ENCODE results near the gene PGLYRP4.

PGLYRP4 gene

GRCh38 chr1:153363641-153364040, 15.0 kb upstream of the PGLYRP4 start:
- H3K36me3 ChIP-seq (ENCODE audit: control insufficient read depth in 2 of 2, insufficient read depth in 2 of 2, low read length in 2 of 2), result no peaks in the 10 kb centered on the region
- H3K4me3 ChIP-seq (ENCODE audit: low read length in 2 of 2), result no peak overlapping the region
- no peaks in the 10 kb centered on the region for H3K9me3 ChIP-seq (ENCODE audit: control insufficient read depth in 2 of 2, low read length in 2 of 2)
- no peaks in the 10 kb centered on the region for H3K4me1 ChIP-seq (ENCODE audit: control insufficient read depth, insufficient read depth, low read length)
- H3K27ac ChIP-seq (ENCODE audit: low read length), result no peak overlapping the region
- H3K27me3 ChIP-seq (ENCODE audit: control insufficient read depth in 1 of 2, insufficient read depth in 2 of 2, low read length in 2 of 2), result peaks cover 5 to 7% of the 10 kb centered on the region in 2 donors
- no peak overlapping the region for H3K9ac ChIP-seq (ENCODE audit: low read length in 2 of 2)

GRCh38 chr1:153362187-153362775, 13.6 kb upstream of the PGLYRP4 start:
- Histone ChIP-seq H3K4me1 (ENCODE audit: control insufficient read depth, insufficient read depth, low read length) (no peaks in the 10 kb centered on the region), H3K4me3 (ENCODE audit: low read length in 2 of 2) (no peak overlapping the region), H3K36me3 (ENCODE audit: control insufficient read depth in 2 of 2, insufficient read depth in 2 of 2, low read length in 2 of 2) (no peaks in the 10 kb centered on the region)

GRCh38 chr1:153361480-153362109, 13.0 kb upstream of the PGLYRP4 start:
- no peak overlapping the region for H3K27ac ChIP-seq (ENCODE audit: low read length)
- H3K9ac ChIP-seq (ENCODE audit: low read length in 2 of 2), result no peak overlapping the region
- H3K4me1 ChIP-seq (ENCODE audit: control insufficient read depth, insufficient read depth, low read length), result no peaks in the 10 kb centered on the region
- H3K4me3 ChIP-seq (ENCODE audit: low read length in 2 of 2), result no peak overlapping the region
- no peaks in the 10 kb centered on the region for H3K9me3 ChIP-seq (ENCODE audit: control insufficient read depth in 2 of 2, low read length in 2 of 2)
- peaks cover 4 to 7% of the 10 kb centered on the region in 2 donors for H3K27me3 ChIP-seq (ENCODE audit: control insufficient read depth in 1 of 2, insufficient read depth in 2 of 2, low read length in 2 of 2)
- no peaks in the 10 kb centered on the region for H3K36me3 ChIP-seq (ENCODE audit: control insufficient read depth in 2 of 2, insufficient read depth in 2 of 2, low read length in 2 of 2)

More at GRCh38 chr1:153362187-153362775, 13.6 kb upstream of the PGLYRP4 start:
- Histone ChIP-seq H3K27ac (ENCODE audit: low read length) (no peak overlapping the region), H3K27me3 (ENCODE audit: control insufficient read depth in 1 of 2, insufficient read depth in 2 of 2, low read length in 2 of 2) (peaks cover 4 to 7% of the 10 kb centered on the region in 2 donors), H3K9ac (ENCODE audit: low read length in 2 of 2) (no peak overlapping the region), H3K9me3 (ENCODE audit: control insufficient read depth in 2 of 2, low read length in 2 of 2) (no peaks in the 10 kb centered on the region)

- no peak overlapping the region for H3K9ac ChIP-seq (ENCODE audit: low read length in 2 of 2)
- H3K4me3 ChIP-seq (ENCODE audit: low read length in 2 of 2), result no peak overlapping the region
- no peak overlapping the region for H3K27ac ChIP-seq (ENCODE audit: low read length)
- no peaks in the 10 kb centered on the region for H3K4me1 ChIP-seq (ENCODE audit: control insufficient read depth, insufficient read depth, low read length)
- no peaks in the 10 kb centered on the region for H3K9me3 ChIP-seq (ENCODE audit: control insufficient read depth in 2 of 2, low read length in 2 of 2)
- H3K27me3 ChIP-seq (ENCODE audit: control insufficient read depth in 1 of 2, insufficient read depth in 2 of 2, low read length in 2 of 2), result peaks cover 4 to 7% of the 10 kb centered on the region in 2 donors
- H3K36me3 ChIP-seq (ENCODE audit: control insufficient read depth in 2 of 2, insufficient read depth in 2 of 2, low read length in 2 of 2), result no peaks in the 10 kb centered on the region
These were observed 12.2 kb upstream of the PGLYRP4 start for GRCh38 chr1:153360592-153361479.

- H3K27ac ChIP-seq (ENCODE audit: low read length), result no peak overlapping the region
- peaks cover 3 to 4% of the 10 kb centered on the region in 2 donors for H3K27me3 ChIP-seq (ENCODE audit: control insufficient read depth in 1 of 2, insufficient read depth in 2 of 2, low read length in 2 of 2)
- no peaks in the 10 kb centered on the region for H3K9me3 ChIP-seq (ENCODE audit: control insufficient read depth in 2 of 2, low read length in 2 of 2)
- H3K4me1 ChIP-seq (ENCODE audit: control insufficient read depth, insufficient read depth, low read length), result no peaks in the 10 kb centered on the region
- H3K36me3 ChIP-seq (ENCODE audit: control insufficient read depth in 2 of 2, insufficient read depth in 2 of 2, low read length in 2 of 2), result no peaks in the 10 kb centered on the region
- no peak overlapping the region for H3K9ac ChIP-seq (ENCODE audit: low read length in 2 of 2)
- no peak overlapping the region for H3K4me3 ChIP-seq (ENCODE audit: low read length in 2 of 2)
These were observed 11.5 kb upstream of the PGLYRP4 start for GRCh38 chr1:153360190-153360589.

- Histone ChIP-seq H3K27ac (ENCODE audit: low read length) (no peak overlapping the region), H3K36me3 (ENCODE audit: control insufficient read depth in 2 of 2, insufficient read depth in 2 of 2, low read length in 2 of 2) (no peaks in the 10 kb centered on the region), H3K27me3 (ENCODE audit: control insufficient read depth in 1 of 2, insufficient read depth in 2 of 2, low read length in 2 of 2) (peaks cover 0 to 3% of the 10 kb centered on the region in 2 donors), H3K4me1 (ENCODE audit: control insufficient read depth, insufficient read depth, low read length) (no peaks in the 10 kb centered on the region), H3K4me3 (ENCODE audit: low read length in 2 of 2) (no peak overlapping the region), H3K9ac (ENCODE audit: low read length in 2 of 2) (no peak overlapping the region), H3K9me3 (ENCODE audit: control insufficient read depth in 2 of 2, low read length in 2 of 2) (no peaks in the 10 kb centered on the region)
These were observed 10.6 kb upstream of the PGLYRP4 start for GRCh38 chr1:153359241-153359640.

GRCh38 chr1:153358691-153358975, 10.0 kb upstream of the PGLYRP4 start:
- H3K36me3 ChIP-seq (ENCODE audit: control insufficient read depth in 2 of 2, insufficient read depth in 2 of 2, low read length in 2 of 2), result no peaks in the 10 kb centered on the region
- H3K9me3 ChIP-seq (ENCODE audit: control insufficient read depth in 2 of 2, low read length in 2 of 2), result no peaks in the 10 kb centered on the region
- H3K4me3 ChIP-seq (ENCODE audit: low read length in 2 of 2), result no peak overlapping the region
- no peak overlapping the region for H3K27ac ChIP-seq (ENCODE audit: low read length)
- H3K4me1 ChIP-seq (ENCODE audit: control insufficient read depth, insufficient read depth, low read length), result no peaks in the 10 kb centered on the region
- peaks cover 0 to 3% of the 10 kb centered on the region in 2 donors for H3K27me3 ChIP-seq (ENCODE audit: control insufficient read depth in 1 of 2, insufficient read depth in 2 of 2, low read length in 2 of 2)
- H3K9ac ChIP-seq (ENCODE audit: low read length in 2 of 2), result no peak overlapping the region

- H3K27ac ChIP-seq (ENCODE audit: low read length), result no peak within 1 kb of the TSS
- H3K27me3 ChIP-seq (ENCODE audit: control insufficient read depth in 1 of 2, insufficient read depth in 2 of 2, low read length in 2 of 2), result peaks cover 0 to 2% of the 10 kb centered on the region in 2 donors
- H3K36me3 ChIP-seq (ENCODE audit: control insufficient read depth in 2 of 2, insufficient read depth in 2 of 2, low read length in 2 of 2), result no peaks in the 10 kb centered on the region
- H3K9me3 ChIP-seq (ENCODE audit: control insufficient read depth in 2 of 2, low read length in 2 of 2), result no peaks in the 10 kb centered on the region
- H3K4me1 ChIP-seq (ENCODE audit: control insufficient read depth, insufficient read depth, low read length), result no peaks in the 10 kb centered on the region
- no peak within 1 kb of the TSS for H3K4me3 ChIP-seq (ENCODE audit: low read length in 2 of 2)
- H3K9ac ChIP-seq (ENCODE audit: low read length in 2 of 2), result no peak within 1 kb of the TSS
These were observed 9.4 kb upstream of the PGLYRP4 start, which contains the start of gene S100A9 for GRCh38 chr1:153357853-153358690. Gene S100A9, plus strand, starts transcription at chr1:153357854. Its CDS starts 430 bp downstream, at chr1:153358284.

GRCh38 chr1:153357076-153357852, 8.6 kb upstream of the PGLYRP4 start:
- no peak overlapping the region for H3K4me3 ChIP-seq (ENCODE audit: low read length in 2 of 2)
- no peak overlapping the region for H3K27ac ChIP-seq (ENCODE audit: low read length)
- peaks cover 0 to 3% of the 10 kb centered on the region in 2 donors for H3K27me3 ChIP-seq (ENCODE audit: control insufficient read depth in 1 of 2, insufficient read depth in 2 of 2, low read length in 2 of 2)

More at GRCh38 chr1:153357076-153357852, 8.6 kb upstream of the PGLYRP4 start:
- Histone ChIP-seq H3K9ac (ENCODE audit: low read length in 2 of 2) (no peak overlapping the region), H3K4me1 (ENCODE audit: control insufficient read depth, insufficient read depth, low read length) (no peaks in the 10 kb centered on the region), H3K9me3 (ENCODE audit: control insufficient read depth in 2 of 2, low read length in 2 of 2) (no peaks in the 10 kb centered on the region), H3K36me3 (ENCODE audit: control insufficient read depth in 2 of 2, insufficient read depth in 2 of 2, low read length in 2 of 2) (no peaks in the 10 kb centered on the region)
